Right lobe of liver (tissue), 4 donors: ENCODE results near the gene ZNF800.

Source experiments
- POLR2A ChIP-seq: fragments of 450-650 bp; IDR thresholded peaks from one replicate; pipeline ENCODE4 v1.6.1; 2017; ENCODE audit warnings: antibody characterized with exemption, mild to moderate bottlenecking
- TF ChIP-seq, protein P1 (sequence below), 4 donors: fragments of 200-600 bp in 3 of 4; fragments of 450-650 bp in 1 of 4; IDR thresholded peaks; one replicate each; pipeline versions ENCODE4 v1.5.1 to v1.8.0; 2016 to 2022; ENCODE audit warnings: antibody characterized with exemption in 4 of 4, mild to moderate bottlenecking in 2 of 4
- donor health status: DM: no; HTN: no; CAD: no.
- donor health status: DM: no; HTN: no; CAD: no.
- donor health status: DM: no; HTN: yes; CAD: no.

DNA sequence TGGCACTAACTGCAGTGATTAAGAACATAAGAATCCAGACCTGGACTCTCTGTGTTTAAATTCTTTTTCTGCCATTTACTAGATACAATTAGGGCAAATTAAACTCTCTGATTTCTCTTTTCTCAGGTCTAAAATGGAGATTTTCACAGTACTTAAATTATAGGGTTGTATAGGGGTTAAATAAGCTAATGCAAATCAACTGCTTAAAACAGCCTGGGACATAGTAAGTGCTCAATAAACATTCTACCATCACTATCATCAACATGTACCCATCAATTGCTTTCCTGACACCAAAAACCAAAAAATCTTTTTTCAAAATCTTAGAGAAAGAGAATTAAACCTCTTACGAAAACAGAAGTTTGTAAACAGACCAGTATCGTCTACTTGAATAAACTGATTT lies 4.5 kb downstream of the ZNF800 start:
- TF ChIP-seq, protein P1, sequence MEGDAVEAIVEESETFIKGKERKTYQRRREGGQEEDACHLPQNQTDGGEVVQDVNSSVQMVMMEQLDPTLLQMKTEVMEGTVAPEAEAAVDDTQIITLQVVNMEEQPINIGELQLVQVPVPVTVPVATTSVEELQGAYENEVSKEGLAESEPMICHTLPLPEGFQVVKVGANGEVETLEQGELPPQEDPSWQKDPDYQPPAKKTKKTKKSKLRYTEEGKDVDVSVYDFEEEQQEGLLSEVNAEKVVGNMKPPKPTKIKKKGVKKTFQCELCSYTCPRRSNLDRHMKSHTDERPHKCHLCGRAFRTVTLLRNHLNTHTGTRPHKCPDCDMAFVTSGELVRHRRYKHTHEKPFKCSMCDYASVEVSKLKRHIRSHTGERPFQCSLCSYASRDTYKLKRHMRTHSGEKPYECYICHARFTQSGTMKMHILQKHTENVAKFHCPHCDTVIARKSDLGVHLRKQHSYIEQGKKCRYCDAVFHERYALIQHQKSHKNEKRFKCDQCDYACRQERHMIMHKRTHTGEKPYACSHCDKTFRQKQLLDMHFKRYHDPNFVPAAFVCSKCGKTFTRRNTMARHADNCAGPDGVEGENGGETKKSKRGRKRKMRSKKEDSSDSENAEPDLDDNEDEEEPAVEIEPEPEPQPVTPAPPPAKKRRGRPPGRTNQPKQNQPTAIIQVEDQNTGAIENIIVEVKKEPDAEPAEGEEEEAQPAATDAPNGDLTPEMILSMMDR (IDR thresholded peaks at IDR 0.05), result no peak
- TF ChIP-seq POLR2A, result no peak
